Measurements from ENCODE around the gene CLEC4G. TPM values are rescaled to one million over a fixed set of nuclear protein-coding genes. Genes with fewer than 3 reads are reported as not detected.
A peak's percentile ranks its signal among the peaks of the same experiment; 100 is the strongest.

CLEC4G gene
- total and polyA plus RNA-seq, 2 of the 8 experiments (the other 6 are each of a cell fraction or from before 2014, with no cell fraction given): 0.35 to 2.9 TPM

DNA sequence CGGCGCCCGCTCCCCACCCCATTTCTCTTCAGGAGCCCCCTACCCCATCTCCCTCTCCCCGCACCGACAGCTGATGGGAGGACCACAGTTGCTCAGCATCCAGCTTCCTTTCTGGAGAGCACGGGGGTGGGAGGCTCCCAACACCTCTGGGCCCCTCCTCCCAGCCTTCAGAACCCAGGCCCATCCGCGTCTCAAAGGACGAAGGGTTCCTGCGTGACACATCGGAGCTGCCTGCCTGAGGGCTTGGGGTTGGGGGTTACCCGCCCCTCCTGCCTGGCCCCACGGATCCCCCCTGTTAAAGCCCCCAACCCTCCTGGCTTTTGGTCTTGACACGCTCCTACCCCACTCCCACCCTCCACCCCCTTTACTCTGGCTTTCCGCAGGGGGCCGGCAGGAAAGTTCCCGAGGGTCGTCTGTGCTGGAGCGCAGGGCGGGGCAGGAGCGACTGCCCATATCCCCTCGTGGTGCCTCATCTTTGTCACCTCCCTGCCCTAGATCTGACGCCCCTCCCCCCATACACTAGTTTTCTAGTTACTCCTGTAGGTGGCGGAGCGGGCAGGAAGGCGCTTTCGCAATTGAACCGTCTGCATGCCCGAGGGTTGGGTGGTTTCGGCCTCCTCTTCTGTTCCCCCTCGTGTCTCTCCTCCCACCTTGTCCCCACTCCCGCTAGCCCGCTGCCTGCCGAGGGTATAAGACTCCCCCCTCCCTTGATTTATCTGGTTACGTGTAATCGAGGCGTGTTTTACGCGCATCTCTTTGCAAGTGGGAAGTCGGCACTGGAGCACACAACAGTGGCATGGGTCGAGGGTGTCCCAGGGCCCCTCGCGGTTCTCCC is 50.4 kb downstream of the CLEC4G start:
- no peaks in the 10 kb centered on the region for H3K9me3 ChIP-seq (ENCODE audit: insufficient read depth in 2 of 2, low read depth in 1 of 2, low read length in 1 of 2)
- peak overlapping the region; percentile 44 for H4K91ac ChIP-seq (replicated peaks; ENCODE audit: insufficient read length, low read length)
- H2BK12ac ChIP-seq (ENCODE audit: low read depth, low read length): 0 out of 2 replicates have a peak overlapping the region, but pooled peaks have one; percentile 35
- peak overlapping the region; percentile 60 for H3K27ac ChIP-seq (ENCODE audit: low read depth, low read length)
- peak overlapping the region; percentile 53 to 98 (median 80) for H3K4me3 ChIP-seq (ENCODE audit: extremely low read depth in 1 of 4, insufficient read depth in 2 of 4, low read depth in 3 of 4, low read length in 4 of 4)
- peaks cover 8% of the 10 kb centered on the region; the same call in 1 of the 2 replicates for H3K23me2 ChIP-seq (ENCODE audit: low read depth, low read length)
- H2BK20ac ChIP-seq (ENCODE audit: low read length): no peak overlapping the region
- peaks cover 0 to 6% (median 1%) of the 10 kb centered on the region in 4 experiments; a peak in 2 of 7 replicates for H3K27me3 ChIP-seq (replicated peaks in 1 of 4; ENCODE audit: control insufficient read depth in 3 of 4, extremely low read depth in 1 of 4, insufficient read depth in 3 of 4, low read length in 3 of 4)
- peak overlapping the region; percentile 29; the same call in 1 of the 2 replicates for H2BK15ac ChIP-seq (ENCODE audit: low read length)
- peak overlapping the region in 2 of 4 experiments; percentile 48 to 60; a peak in 4 of 7 replicates for H3K9ac ChIP-seq (replicated peaks in 1 of 4; ENCODE audit: extremely low read depth in 1 of 4, low read depth in 3 of 4, low read length in 3 of 4)
- ChIA-PET CTCF (ENCODE audit: partially characterized antibody) (interaction anchor here (0.7 to 2.5 kb wide), 40 partner anchors 11 to 327 kb away, joined by 3 to 36 read pairs (median 5); partner anchors contain the start of genes CD209, RETN and ZNF358), POLR2A (ENCODE audit: partially characterized antibody) (interaction anchor here (0.6 to 2.1 kb wide), 9 partner anchors 12 to 196 kb away, joined by 3 to 11 read pairs (median 4); no protein-coding TSS in a partner anchor)
- no peak overlapping the region for H3K14ac ChIP-seq (ENCODE audit: insufficient read length)
- H2AFZ ChIP-seq (ENCODE audit: low read length): no peak overlapping the region
- H3K79me1 ChIP-seq (ENCODE audit: low read depth, low read length): peaks cover 4% of the 10 kb centered on the region
- DNase-seq (ENCODE audit: low read depth in 1 of 2, low spot score in 2 of 2): peak; percentile 62 to 82
- H4K20me1 ChIP-seq (replicated peaks in 1 of 2; ENCODE audit: control insufficient read depth in 1 of 2, insufficient read depth in 2 of 2, low read length in 2 of 2): peaks cover 0 to 8% of the 10 kb centered on the region in 2 experiments
- H2BK5ac ChIP-seq (ENCODE audit: low read depth, low read length): peak overlapping the region; percentile 2
- no peak for FAIRE-seq
- peaks cover 0 to 6% (median 4%) of the 10 kb centered on the region in 4 experiments; a peak in 5 of 7 replicates for H3K4me1 ChIP-seq (replicated peaks in 1 of 4; ENCODE audit: control insufficient read depth in 3 of 4, insufficient read depth in 4 of 4, low read length in 3 of 4)
- peak overlapping the region; percentile 90 for H3K56ac ChIP-seq (replicated peaks; ENCODE audit: insufficient read length, low read depth, low read length)
- peak overlapping the region; percentile 57 to 80 for H3K4me2 ChIP-seq (ENCODE audit: insufficient read depth in 1 of 2, low read depth in 2 of 2, low read length in 2 of 2)
- peak overlapping the region; percentile 78 for H3K18ac ChIP-seq (ENCODE audit: extremely low read depth, low read length)
- no peak overlapping the region for H2BK120ac ChIP-seq (replicated peaks; ENCODE audit: low read depth, low read length)
- H3K36me3 ChIP-seq (ENCODE audit: control insufficient read depth in 2 of 4, insufficient read depth in 4 of 4, low read length in 3 of 4): peaks cover 0 to 12% (median 6%) of the 10 kb centered on the region in 4 experiments; a peak in 4 of 8 replicates
- H4K5ac ChIP-seq (ENCODE audit: insufficient read length, low read depth, low read length): peak overlapping the region; percentile 79
- no peak overlapping the region for H3K23ac ChIP-seq (ENCODE audit: insufficient read length)
- H4K8ac ChIP-seq (ENCODE audit: extremely low read depth, insufficient read depth, low read length): no peak overlapping the region; the same call in none of the 2 replicates
- H3K4ac ChIP-seq (replicated peaks; ENCODE audit: insufficient read length, low read depth, low read length): peak overlapping the region; percentile 32
- peaks cover 0 to 6% of the 10 kb centered on the region in 2 experiments; a peak in 1 of 4 replicates for H3K79me2 ChIP-seq (ENCODE audit: control insufficient read depth in 1 of 2, insufficient read depth in 2 of 2, low read length in 2 of 2)
- 23% methylated on average over 33 of the region's 43 CpGs; no CpG with 5 or more reads in 1 of the 2 experiments for WGBS, 2 experiments (ENCODE audit: extremely low coverage in 1 of 2, insufficient coverage in 1 of 2, insufficient read length in 1 of 2, insufficient replicate concordance in 2 of 2, low coverage in 1 of 2, low lambda C conversion rate in 2 of 2, missing lambda C conversion rate in 1 of 2)
- H2AK5ac ChIP-seq (ENCODE audit: low read depth, low read length): no peak overlapping the region
- 0 out of 2 replicates have a peak, but pooled peaks have one; percentile 40 for TF ChIP-seq SP1 (IDR thresholded peaks at IDR 0.05; ENCODE audit: low read depth, low read length)
- TF ChIP-seq YY1 (IDR thresholded peaks at IDR 0.05; ENCODE audit: low read depth, low read length): 0 out of 2 replicates have a peak, but pooled peaks have one; percentile 16
- TF ChIP-seq, protein P1, sequence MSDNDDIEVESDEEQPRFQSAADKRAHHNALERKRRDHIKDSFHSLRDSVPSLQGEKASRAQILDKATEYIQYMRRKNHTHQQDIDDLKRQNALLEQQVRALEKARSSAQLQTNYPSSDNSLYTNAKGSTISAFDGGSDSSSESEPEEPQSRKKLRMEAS (IDR thresholded peaks at IDR 0.05): peak; percentile 76
- no peak for TF ChIP-seq SAP30 (IDR thresholded peaks at IDR 0.05; ENCODE audit: insufficient read depth, insufficient replicate concordance, low read length)
- TF ChIP-seq E2F6 (IDR thresholded peaks at IDR 0.05): peak; percentile 47; the same call in 1 of the 2 replicates
- 0 out of 2 replicates have a peak, but pooled peaks have one; percentile 7 for TF ChIP-seq CHD2 (IDR thresholded peaks at IDR 0.05; ENCODE audit: low read length)
- TF ChIP-seq SIN3A (conservative IDR thresholded peaks at IDR 0.05 in 1 of 2, IDR thresholded peaks at IDR 0.05 in 1 of 2; ENCODE audit: low read depth in 1 of 2, low read length in 2 of 2): peak in 1 of 2 experiments; percentile 79; a peak in 2 of 4 replicates
- no peak for TF ChIP-seq TEAD4 (IDR thresholded peaks at IDR 0.05; ENCODE audit: low read depth, low read length)

Measured in H1 (cell line).